Heart right ventricle (tissue), 16 donors: ENCODE data around the gene MUC4. TPM values are rescaled to one million over a fixed set of nuclear protein-coding genes. Genes with fewer than 3 reads are reported as not detected.

Experiments
- ATAC-seq, 8 donors: fragments of 200-7000 bp; cut with Tn5 transposase; one replicate each; pipeline ENCODE4 v1.9.1; 2020; ENCODE audit warnings: mild to moderate bottlenecking in 8 of 8, moderate library complexity in 8 of 8, moderate number of reproducible peaks in 1 of 8
- DNase-seq, 2 donors: peaks; one replicate each; pipeline ENCODE4 v3.0.0-alpha.2; 2020
- H3K27ac ChIP-seq, 10 donors: fragments of 200-600 bp; sonication (generic) in 2 of 10; one replicate each; pipeline versions ENCODE4 v1.5.0 to v1.8.0; 2020 to 2022; ENCODE audit warnings: mild to moderate bottlenecking in 3 of 10
- H3K27me3 ChIP-seq, 7 donors: fragments of 200-600 bp; one replicate each; pipeline ENCODE4 v1.8.0; 2021 to 2022; ENCODE audit warnings: mild to moderate bottlenecking in 2 of 7
- H3K36me3 ChIP-seq, 9 donors: fragments of 200-600 bp; sonication (generic) in 1 of 9; one replicate each; pipeline versions ENCODE4 v1.5.0 to v1.8.0; 2020 to 2022; ENCODE audit warnings: mild to moderate bottlenecking in 2 of 9
- H3K4me1 ChIP-seq, 9 donors: fragments of 200-600 bp; sonication (generic) in 1 of 9; one replicate each; pipeline versions ENCODE4 v1.5.0 to v1.8.0; 2020 to 2022; ENCODE audit warnings: mild to moderate bottlenecking in 4 of 9
- H3K4me3 ChIP-seq, 10 donors: fragments of 200-600 bp; sonication (generic) in 2 of 10; one replicate each; pipeline versions ENCODE4 v1.5.0 to v1.8.0; 2020 to 2022; ENCODE audit warnings: mild to moderate bottlenecking in 7 of 10, moderate library complexity in 2 of 10
- H3K9me3 ChIP-seq, 11 donors: fragments of 200-600 bp in 10 of 11; sonication (generic) in 2 of 11; one replicate each; pipeline versions ENCODE4 v1.5.0 to v1.8.0; 2013 to 2022; ENCODE audit warnings: mild to moderate bottlenecking in 2 of 11, control low read depth in 1 of 11, moderate library complexity in 1 of 11
- WGBS, 2 donors: extraction: QIAGEN DNeasy Blood & Tissue Kit; methylation state at CpG; one replicate each; pipeline ENCODE4 v1.1.7; 2013; ENCODE audit warnings: inconsistent platforms in 1 of 2; 5-methylcytosine and 5-hydroxymethylcytosine counted together
- intact Hi-C, 10 donors: fragments of 100-400 bp; cut with DNase I; formaldehyde crosslinking; loops; one replicate each; pipeline versions ENCODE4 v1.11.1 to v1.14.2; 2022
- polyA plus RNA-seq, 2 donors: library from polyadenylated mRNA; stranded (reverse); fragments of 200-250 nt; gene quantifications; one replicate each; pipeline ENCODE4 v1.2.3, GENCODE V29; 2013
- total RNA-seq, 10 donors: library from RNA; stranded (reverse); fragmentation: NEBNext Ultra II Directional in 3 of 10; extraction: Animal tissue kit (Norgen Biotek cat#: 25700) in 3 of 10; gene quantifications; one replicate each; pipeline versions ENCODE4 v1.2.1 to v1.2.4, GENCODE V29; 2021 to 2023
- TF ChIP-seq, protein P1 (sequence below), 9 donors: fragments of 200-600 bp; sonication (generic) in 2 of 9; IDR thresholded peaks; one replicate each; pipeline versions ENCODE4 v1.5.0 to v1.8.0; 2021 to 2022; ENCODE audit warnings: antibody characterized with exemption in 9 of 9, mild to moderate bottlenecking in 5 of 9, moderate library complexity in 1 of 9
- donor health status: Arrhythmogenic right ventricular cardiomyopathy.
- donor health status: ischemic (EF 13 %, LVEDD 7.1; RV severe dilation, severe dysfunction).
- donor health status: healthy with polysubstance abuse.
- donor health status: DM: no; HTN: yes; CAD: no.
- donor health status: DM: no; HTN: no; CAD: no.
- donor health status: ischemic (EF 25% LVEDD 6.9; RV normal size, moderate dysfunction).
- donor health status: ischemic (EF 25% LVEDD 5.7; RV mildly dilated, moderate dysfunction).
- donor health status: healthy.
- donor health status: DM: yes; HTN: yes; CAD: no.
- donor health status: Ischemic cardiomyopathy.
- donor health status: ischemic (EF 35%, LVEDD 5.7; RV mildly dilated, moderate dysfunction).
- donor health status: nonischemic (EF 11% LVEDD 7.7; RV severe dilation, severe dysfunction).
- donor health status: DM: yes; HTN: yes; CAD: no.
- donor health status: PGD.
- donor health status: ischemic (EF 29% LVEDD 5.4; RV normal size, mild dysfunction).
- donor health status: nonischemic (EF 23%, LVEDD 6.1; RV moderate dilation, normal function).

MUC4 gene
- total and polyA plus RNA-seq, 12 donors = 0.01 TPM; not detected in 11

DNA sequence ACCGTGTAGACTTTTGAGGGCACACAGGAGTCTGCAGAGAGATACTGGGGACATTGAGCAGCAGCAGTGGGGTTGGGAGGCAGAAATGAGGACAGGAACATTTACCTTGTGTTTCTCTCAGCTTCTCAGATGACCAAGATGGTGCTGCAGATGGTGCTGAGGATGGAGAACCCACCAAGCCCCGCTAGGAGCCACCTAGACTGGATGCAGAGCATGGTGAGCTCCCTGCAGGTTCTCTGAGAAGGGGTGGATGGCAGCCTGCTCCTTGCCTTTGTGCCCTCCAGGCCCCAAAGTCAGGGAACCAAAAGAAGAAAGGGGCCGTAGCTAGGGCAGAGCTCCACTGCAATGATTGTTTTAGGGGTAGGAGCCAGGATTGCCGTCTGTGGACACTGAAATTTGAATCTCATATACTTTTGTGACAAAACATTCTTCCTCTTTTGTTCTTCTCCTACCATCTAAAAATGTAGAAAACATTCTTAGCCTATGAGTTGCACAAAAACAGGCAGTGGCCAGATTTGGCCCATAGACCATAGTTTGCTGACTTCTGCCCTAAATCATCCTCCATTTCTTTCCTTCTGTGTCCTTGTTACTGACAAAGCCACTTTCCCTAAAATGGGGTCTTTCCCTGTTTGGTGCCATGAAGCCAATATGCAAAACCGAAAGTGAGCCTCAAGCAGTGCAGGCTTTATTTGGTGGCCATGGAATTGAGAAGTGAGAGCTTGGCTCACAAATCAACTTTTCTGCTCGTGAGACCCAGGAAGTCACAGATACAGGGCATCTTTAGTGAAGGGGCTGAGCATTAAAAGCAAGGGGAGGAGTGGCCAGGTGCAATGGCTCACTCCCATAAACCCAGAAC, 102.9 kb downstream of the MUC4 start:
- H3K4me1 ChIP-seq = no peaks in the 10 kb centered on the region
- no peaks in the 10 kb centered on the region for H3K27me3 ChIP-seq
- peaks cover 0 to 37% (median 25%) of the 10 kb centered on the region in 9 donors for H3K36me3 ChIP-seq
- intact Hi-C loops = loop anchor here in 1 of 10 donors (10.0 kb wide), 1 partner anchor 84 kb away; no protein-coding TSS in a partner anchor
- DNase-seq (no peak), ATAC-seq (no peak)
- TF ChIP-seq, protein P1, sequence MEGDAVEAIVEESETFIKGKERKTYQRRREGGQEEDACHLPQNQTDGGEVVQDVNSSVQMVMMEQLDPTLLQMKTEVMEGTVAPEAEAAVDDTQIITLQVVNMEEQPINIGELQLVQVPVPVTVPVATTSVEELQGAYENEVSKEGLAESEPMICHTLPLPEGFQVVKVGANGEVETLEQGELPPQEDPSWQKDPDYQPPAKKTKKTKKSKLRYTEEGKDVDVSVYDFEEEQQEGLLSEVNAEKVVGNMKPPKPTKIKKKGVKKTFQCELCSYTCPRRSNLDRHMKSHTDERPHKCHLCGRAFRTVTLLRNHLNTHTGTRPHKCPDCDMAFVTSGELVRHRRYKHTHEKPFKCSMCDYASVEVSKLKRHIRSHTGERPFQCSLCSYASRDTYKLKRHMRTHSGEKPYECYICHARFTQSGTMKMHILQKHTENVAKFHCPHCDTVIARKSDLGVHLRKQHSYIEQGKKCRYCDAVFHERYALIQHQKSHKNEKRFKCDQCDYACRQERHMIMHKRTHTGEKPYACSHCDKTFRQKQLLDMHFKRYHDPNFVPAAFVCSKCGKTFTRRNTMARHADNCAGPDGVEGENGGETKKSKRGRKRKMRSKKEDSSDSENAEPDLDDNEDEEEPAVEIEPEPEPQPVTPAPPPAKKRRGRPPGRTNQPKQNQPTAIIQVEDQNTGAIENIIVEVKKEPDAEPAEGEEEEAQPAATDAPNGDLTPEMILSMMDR (IDR thresholded peaks at IDR 0.05) = no peak
- H3K4me3 ChIP-seq = no peak overlapping the region
- WGBS, 2 donors = 87 to 94% methylated on average over 6 of the region's 6 CpGs
- H3K27ac ChIP-seq = no peak overlapping the region
- H3K9me3 ChIP-seq = no peaks in the 10 kb centered on the region

DNA sequence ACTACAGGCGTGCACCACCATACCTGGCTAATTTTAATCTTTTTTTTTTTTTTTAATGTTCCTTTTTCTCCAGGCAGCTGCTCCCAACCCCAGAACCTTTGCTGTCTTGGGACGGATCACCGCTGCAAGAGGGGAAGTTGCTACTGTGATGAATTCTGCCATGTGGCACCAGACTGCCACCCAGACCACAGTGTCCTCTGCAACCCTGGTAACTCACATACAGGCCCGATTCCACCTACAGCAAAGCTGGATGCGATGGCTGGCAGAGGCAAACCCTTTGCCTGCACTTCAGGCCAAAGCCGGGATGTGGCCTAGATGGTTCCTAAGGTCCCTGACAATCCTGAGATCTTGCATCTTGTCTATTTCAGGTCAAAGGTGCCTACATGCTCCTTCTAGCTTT, 103.7 kb downstream of the MUC4 start:
- TF ChIP-seq, protein P1 (IDR thresholded peaks at IDR 0.05) = no peak
- Histone ChIP-seq H3K27me3 (no peaks in the 10 kb centered on the region), H3K27ac (no peak overlapping the region), H3K36me3 (peaks cover 0 to 37% (median 25%) of the 10 kb centered on the region in 9 donors), H3K4me3 (no peak overlapping the region), H3K9me3 (no peaks in the 10 kb centered on the region), H3K4me1 (no peaks in the 10 kb centered on the region)
- WGBS, 2 donors = 82 to 86% methylated on average over 6 of the region's 6 CpGs
- DNase-seq = no peak
- ATAC-seq = peak in 1 of 8 donors; percentile 7
- intact Hi-C loops = loop anchor here in 1 of 10 donors (10.0 kb wide), 1 partner anchor 83 kb away; no protein-coding TSS in a partner anchor

DNA sequence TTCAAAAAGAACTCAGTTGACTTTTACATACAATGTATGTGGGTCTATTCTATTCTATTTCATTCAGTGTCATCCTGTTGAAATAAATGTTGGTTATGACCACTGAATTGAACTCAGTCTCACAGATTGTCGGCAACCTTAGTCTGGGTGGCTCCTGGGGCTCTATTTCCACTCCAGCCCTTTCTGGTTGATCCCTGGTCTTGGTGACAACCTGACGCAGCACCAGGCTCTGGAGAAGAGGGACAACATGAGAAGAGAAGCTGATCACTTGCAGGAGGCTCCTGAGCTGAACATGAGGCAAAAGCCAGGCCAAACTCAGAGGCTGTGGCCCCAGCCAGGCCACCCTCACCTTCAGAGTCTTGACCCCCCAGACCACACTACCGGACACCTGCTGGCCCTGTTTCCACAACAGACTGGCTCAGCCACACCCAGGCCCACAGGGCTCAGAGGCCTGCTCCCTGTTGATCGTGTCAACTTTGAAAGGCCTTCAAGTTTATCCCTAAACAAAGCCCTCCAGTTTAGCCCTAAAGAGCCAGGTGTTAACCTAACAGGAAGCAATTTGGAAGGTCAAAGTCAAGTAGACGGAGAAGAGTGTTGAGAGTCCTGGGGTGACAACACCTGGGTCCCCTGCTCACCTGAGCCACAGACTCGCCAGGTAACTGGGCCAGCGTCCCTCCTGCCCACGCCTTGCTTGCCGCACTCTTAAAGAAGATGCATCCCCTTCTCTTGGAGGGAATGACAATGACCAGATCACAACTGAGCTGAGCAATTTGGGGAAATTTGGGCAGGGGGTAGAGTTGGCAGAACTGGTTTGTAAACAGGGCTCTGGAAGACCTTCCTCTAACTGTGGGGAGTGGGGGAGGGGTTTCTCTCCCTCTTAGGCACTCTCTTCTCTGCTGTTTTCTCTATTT, 106.4 kb downstream of the MUC4 start:
- no peak overlapping the region for H3K4me3 ChIP-seq
- H3K27me3 ChIP-seq = no peaks in the 10 kb centered on the region
- peaks cover 0 to 24% (median 12%) of the 10 kb centered on the region in 9 donors for H3K36me3 ChIP-seq
- H3K9me3 ChIP-seq = no peaks in the 10 kb centered on the region
- no peak overlapping the region for H3K27ac ChIP-seq
- intact Hi-C loops = loop anchor here in 1 of 10 donors (10.0 kb wide), 1 partner anchor 81 kb away; no protein-coding TSS in a partner anchor
- DNase-seq = no peak
- TF ChIP-seq, protein P1 (IDR thresholded peaks at IDR 0.05) = no peak
- WGBS, 2 donors = 80 to 92% methylated on average over 9 of the region's 9 CpGs
- no peaks in the 10 kb centered on the region for H3K4me1 ChIP-seq
- peak in 4 of 8 donors; percentile 6 to 27 (median 20) for ATAC-seq

DNA sequence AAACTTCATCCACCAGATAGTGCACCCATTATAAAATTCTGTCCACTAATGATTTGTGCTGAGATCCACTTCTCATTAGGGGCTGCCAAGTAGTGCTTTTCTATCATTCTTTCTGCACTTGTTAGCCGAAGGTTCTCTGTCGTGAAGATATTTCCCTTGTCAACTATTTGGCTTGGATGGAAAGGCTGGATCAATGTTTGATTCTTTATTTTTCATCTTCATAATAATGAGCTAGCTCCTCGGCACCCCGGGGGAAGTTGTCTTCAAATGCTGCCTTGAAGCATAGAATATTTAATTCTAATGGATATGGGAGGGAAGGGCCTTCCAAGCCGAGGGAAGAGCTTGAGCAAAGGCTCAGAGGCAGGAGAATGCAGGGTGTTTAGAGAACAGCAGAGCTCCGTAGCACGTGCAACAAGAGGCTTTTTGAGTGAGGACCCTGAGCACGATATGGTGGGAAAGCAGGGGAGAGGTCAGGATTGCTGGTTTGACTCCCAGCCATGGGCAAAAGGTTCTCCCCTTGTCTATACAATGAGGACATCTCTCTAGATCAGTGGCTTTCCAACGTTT, 107.2 kb downstream of the MUC4 start:
- H3K27ac ChIP-seq = no peak overlapping the region
- ATAC-seq = no peak
- no peak overlapping the region for H3K4me3 ChIP-seq
- TF ChIP-seq, protein P1 (IDR thresholded peaks at IDR 0.05) = no peak
- no peaks in the 10 kb centered on the region for H3K9me3 ChIP-seq
- DNase-seq = no peak
- WGBS, 2 donors = 65 to 66% methylated on average over 9 of the region's 9 CpGs
- no peaks in the 10 kb centered on the region for H3K4me1 ChIP-seq
- intact Hi-C loops = loop anchor here in 1 of 10 donors (10.0 kb wide), 1 partner anchor 80 kb away; no protein-coding TSS in a partner anchor
- H3K27me3 ChIP-seq = no peaks in the 10 kb centered on the region
- H3K36me3 ChIP-seq = peaks cover 0 to 19% (median 11%) of the 10 kb centered on the region in 9 donors
